H9 (cell line): Measurements from ENCODE around the gene SCNN1G. TPM values are rescaled to one million over a fixed set of nuclear protein-coding genes. Genes with fewer than 3 reads are reported as not detected.

ENCODE experiments used
- DNase-seq: peaks from one replicate; pipeline ENCODE4 v3.0.0-alpha.2; 2017
- H2AFZ ChIP-seq: one replicate; pipeline ENCODE4 v1.6.1; 2013; ENCODE audit warnings: mild to moderate bottlenecking, low read length, control low read depth, moderate library complexity
- H2AK5ac ChIP-seq: 2 replicates; pipeline ENCODE4 v1.6.1; 2013; ENCODE audit warnings: low read length, control low read depth, mixed read lengths; ENCODE audit not compliant: insufficient read length
- H2BK120ac ChIP-seq: one replicate; pipeline ENCODE4 v1.6.1; 2013; ENCODE audit warnings: low read depth, mild to moderate bottlenecking, low read length, control low read depth, inconsistent platforms; ENCODE audit not compliant: poor library complexity, severe bottlenecking
- H2BK12ac ChIP-seq: 2 replicates; pipeline ENCODE4 v1.6.1; 2013; ENCODE audit warnings: low read length, control low read depth, mixed read lengths, low read depth; ENCODE audit not compliant: insufficient read length
- H2BK15ac ChIP-seq: 2 replicates; pipeline ENCODE4 v1.6.1; 2013; ENCODE audit warnings: low read depth, low read length, control low read depth
- H2BK20ac ChIP-seq: one replicate; pipeline ENCODE4 v1.6.1; 2013; ENCODE audit warnings: low read depth, mild to moderate bottlenecking, low read length, control low read depth, inconsistent platforms; ENCODE audit not compliant: poor library complexity, severe bottlenecking
- H2BK5ac ChIP-seq: 2 replicates; pipeline ENCODE4 v1.6.1; 2013; ENCODE audit warnings: low read length, control low read depth, mixed read lengths; ENCODE audit not compliant: insufficient read length
- H3K14ac ChIP-seq: 2 replicates; pipeline ENCODE4 v1.6.1; 2013; ENCODE audit warnings: low read length, control low read depth; ENCODE audit not compliant: insufficient read depth
- H3K18ac ChIP-seq: 2 replicates; pipeline ENCODE4 v1.6.1; 2013; ENCODE audit warnings: low read depth, mild to moderate bottlenecking, mixed read lengths, low read length, control low read depth; ENCODE audit not compliant: insufficient read length
- H3K23ac ChIP-seq: 2 replicates; pipeline ENCODE4 v1.6.1; 2013; ENCODE audit warnings: low read length, control low read depth, mixed read lengths, low read depth; ENCODE audit not compliant: insufficient read length
- H3K23me2 ChIP-seq: 2 replicates; pipeline ENCODE4 v1.6.1; 2013; ENCODE audit warnings: low read depth, mild to moderate bottlenecking, mixed read lengths, low read length, control low read depth; ENCODE audit not compliant: insufficient read length, poor library complexity, severe bottlenecking
- H3K27ac ChIP-seq: 2 replicates; pipeline ENCODE4 v1.5.1; 2013; ENCODE audit warnings: low read length, control low read depth, mixed read lengths, low read depth; ENCODE audit not compliant: insufficient read length
- H3K27me3 ChIP-seq: 2 replicates; pipeline ENCODE4 v1.6.1; 2013; ENCODE audit warnings: low read length, control low read depth, inconsistent platforms; ENCODE audit not compliant: insufficient read depth
- H3K4ac ChIP-seq: 2 replicates; pipeline ENCODE4 v1.6.1; 2013; ENCODE audit warnings: low read depth, mild to moderate bottlenecking, control low read depth, inconsistent platforms, low read length, moderate library complexity
- H3K4me1 ChIP-seq: 2 replicates; pipeline ENCODE4 v1.6.1; 2013; ENCODE audit warnings: low read length, control low read depth, inconsistent platforms; ENCODE audit not compliant: insufficient read depth
- H3K4me2 ChIP-seq: 2 replicates; pipeline ENCODE4 v1.6.1; 2013; ENCODE audit warnings: low read length, control low read depth, mixed read lengths; ENCODE audit not compliant: insufficient read length, insufficient read depth
- H3K56ac ChIP-seq: 2 replicates; pipeline ENCODE4 v1.6.1; 2013; ENCODE audit warnings: low read depth, mild to moderate bottlenecking, mixed read lengths, low read length, control low read depth; ENCODE audit not compliant: insufficient read length
- H3K79me1 ChIP-seq: 2 replicates; pipeline ENCODE4 v1.6.1; 2013; ENCODE audit warnings: low read depth, mild to moderate bottlenecking, moderate library complexity, low read length, control low read depth, inconsistent platforms; ENCODE audit not compliant: insufficient read depth, poor library complexity, severe bottlenecking
- H3K79me2 ChIP-seq: 2 replicates; pipeline ENCODE4 v1.6.1; 2013; ENCODE audit warnings: low read length, control low read depth, inconsistent platforms; ENCODE audit not compliant: insufficient read depth
- H3K9ac ChIP-seq: 2 replicates; pipeline ENCODE4 v1.6.1; 2013; ENCODE audit warnings: low read length, control low read depth, mixed read lengths; ENCODE audit not compliant: insufficient read length; ENCODE audit errors: extremely low read depth
- H3K9me3 ChIP-seq: one replicate; pipeline ENCODE4 v1.6.1; 2013; ENCODE audit warnings: low read depth, low read length, inconsistent platforms; ENCODE audit not compliant: control insufficient read depth
- H3T11ph ChIP-seq: one replicate; pipeline ENCODE4 v1.6.1; 2013; ENCODE audit warnings: mild to moderate bottlenecking, low read length, control low read depth, inconsistent platforms
- H4K20me1 ChIP-seq: one replicate; pipeline ENCODE4 v1.6.1; 2013; ENCODE audit not compliant: control insufficient read depth, insufficient read length, insufficient read depth
- H4K5ac ChIP-seq: 2 replicates; pipeline ENCODE4 v1.6.1; 2013; ENCODE audit warnings: low read depth, mild to moderate bottlenecking, mixed read lengths, low read length, control low read depth; ENCODE audit not compliant: insufficient read length
- H4K8ac ChIP-seq: replicated peaks from 2 replicates; pipeline ENCODE4 v1.6.1; 2013; ENCODE audit warnings: low read length, control low read depth, mixed read lengths, low read depth; ENCODE audit not compliant: insufficient read length
- H4K91ac ChIP-seq: 2 replicates; pipeline ENCODE4 v1.6.1; 2013; ENCODE audit warnings: low read depth, mild to moderate bottlenecking, moderate library complexity, mixed read lengths, low read length, control low read depth; ENCODE audit not compliant: insufficient read length
- H3K27ac Mint-ChIP-seq, 3 experiments: 2 replicates in 2 of 3; 3 replicates in 1 of 3; pipeline ENCODE4 v1.8.0; 2020 to 2021; ENCODE audit warnings: mixed read lengths in 3 of 3, mild to moderate bottlenecking in 1 of 3, moderate library complexity in 1 of 3
- H3K27me3 Mint-ChIP-seq: 2 replicates; pipeline ENCODE4 v1.8.0; 2021; ENCODE audit warnings: low read depth, mild to moderate bottlenecking, moderate library complexity, mixed read lengths
- H3K36me3 Mint-ChIP-seq, 3 experiments: 2 replicates in 2 of 3; 3 replicates in 1 of 3; pipeline ENCODE4 v1.8.0; 2020 to 2021; ENCODE audit warnings: low read depth in 3 of 3, mixed read lengths in 3 of 3; ENCODE audit not compliant: insufficient read depth in 1 of 3
- H3K4me1 Mint-ChIP-seq, 2 experiments: 2 replicates each; pipeline ENCODE4 v1.8.0; 2020; ENCODE audit warnings: mixed read lengths in 2 of 2
- H3K4me3 Mint-ChIP-seq, 2 experiments: 2 replicates in 1 of 2; 3 replicates in 1 of 2; pipeline ENCODE4 v1.8.0; 2020 to 2021; ENCODE audit warnings: mild to moderate bottlenecking in 2 of 2, mixed read lengths in 2 of 2, moderate library complexity in 1 of 2
- H3K9me3 Mint-ChIP-seq, 2 experiments: 2 replicates in 1 of 2; 3 replicates in 1 of 2; pipeline ENCODE4 v1.8.0; 2020; ENCODE audit warnings: mild to moderate bottlenecking in 2 of 2, mixed read lengths in 2 of 2, moderate library complexity in 1 of 2
- CTCF ChIP-seq: fragments of 200-600 bp; sonication (generic); conservative IDR thresholded peaks from 3 replicates; pipeline ENCODE4 v1.8.0; 2021; ENCODE audit warnings: antibody characterized with exemption, mild to moderate bottlenecking
- WGBS: extraction: QIAGEN DNeasy Blood & Tissue Kit; methylation state at CpG from one replicate; pipeline ENCODE4 v1.1.7; 2013; ENCODE audit warnings: missing lambda C conversion rate, low lambda C conversion rate, mixed read lengths; ENCODE audit not compliant: insufficient read length; ENCODE audit errors: extremely low coverage; 5-methylcytosine and 5-hydroxymethylcytosine counted together
- total RNA-seq: library from RNA; stranded (reverse); gene quantifications from 2 replicates; pipeline ENCODE4 v1.2.1, GENCODE V29; 2021

Gene SCNN1G
- total RNA-seq, 1 experiment from 2014 or later: 0.74 TPM

DNA sequence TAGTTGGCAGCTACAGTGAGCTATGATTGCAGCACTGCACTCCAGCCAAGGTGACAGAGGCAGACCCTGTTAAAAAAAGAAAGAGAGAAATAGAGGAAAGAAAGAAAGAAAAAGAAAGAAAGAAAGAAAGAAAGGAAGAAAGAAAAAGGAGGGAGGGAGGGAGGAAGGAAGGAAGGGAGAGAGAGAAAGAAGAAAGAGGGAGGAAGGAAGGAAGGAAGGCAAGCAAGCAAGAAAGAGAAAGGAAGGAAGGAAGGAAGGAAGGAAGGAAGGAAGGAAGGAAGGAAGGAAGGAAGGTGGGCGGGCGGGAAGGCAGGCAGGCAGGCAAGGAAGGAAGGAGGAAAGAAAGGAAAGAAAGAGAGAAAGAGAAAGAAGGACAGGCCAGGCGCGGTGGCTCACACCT, 1.0 kb upstream of the SCNN1G start:
- H3K14ac ChIP-seq: no peak overlapping the region
- H3K18ac ChIP-seq: no peak overlapping the region
- H3K27me3 ChIP-seq: peaks cover 15% of the 10 kb centered on the region; the same call in 1 of the 2 replicates
- no peak overlapping the region for H2BK15ac ChIP-seq
- peak overlapping the region in 1 of 2 experiments; percentile 86; a peak in 3 of 5 replicates for H3K4me3 Mint-ChIP-seq
- no peaks in the 10 kb centered on the region for H3K36me3 Mint-ChIP-seq
- peaks cover 45% of the 10 kb centered on the region for H3K27me3 Mint-ChIP-seq
- no peak for TF ChIP-seq CTCF
- no CpG with 5 or more reads among the region's 4 CpGs for WGBS
- no peak overlapping the region for H3K23ac ChIP-seq
- no peak overlapping the region for H2AFZ ChIP-seq
- no peak for DNase-seq
- H2BK12ac ChIP-seq: no peak overlapping the region
- no peak overlapping the region for H3K56ac ChIP-seq
- no peak overlapping the region for H3K27ac Mint-ChIP-seq
- H3K9ac ChIP-seq: no peak overlapping the region
- no peaks in the 10 kb centered on the region for H3K79me1 ChIP-seq
- H3K4me1 Mint-ChIP-seq: peaks cover 15 to 20% of the 10 kb centered on the region in 2 experiments
- no peak overlapping the region for H2BK20ac ChIP-seq
- no peaks in the 10 kb centered on the region for H3K9me3 ChIP-seq
- H3K27ac ChIP-seq: no peak overlapping the region
- H4K20me1 ChIP-seq: no peaks in the 10 kb centered on the region
- H3K23me2 ChIP-seq: peaks cover 6% of the 10 kb centered on the region
- H3T11ph ChIP-seq: no peak overlapping the region
- H3K4me1 ChIP-seq: no peaks in the 10 kb centered on the region
- peaks cover 0 to 3% of the 10 kb centered on the region in 2 experiments; a peak in 1 of 5 replicates for H3K9me3 Mint-ChIP-seq
- no peak overlapping the region for H2AK5ac ChIP-seq
- H3K4me2 ChIP-seq: no peak overlapping the region
- H2BK5ac ChIP-seq: no peak overlapping the region
- H2BK120ac ChIP-seq: no peak overlapping the region
- H4K91ac ChIP-seq: no peak overlapping the region
- no peak overlapping the region for H4K8ac ChIP-seq
- H4K5ac ChIP-seq: no peak overlapping the region
- no peaks in the 10 kb centered on the region for H3K79me2 ChIP-seq
- no peak overlapping the region for H3K4ac ChIP-seq
